NB4 (cell line): ENCODE data around the gene TMEM14A.

Source experiments
- DNase-seq: peaks from one replicate; pipeline ENCODE4 v3.0.0; 2010; ENCODE audit warnings: low read depth
- H3K4me3 ChIP-seq: one replicate; pipeline ENCODE4 v1.5.1; 2011; ENCODE audit warnings: mild to moderate bottlenecking, low read depth, low read length, moderate library complexity
- MYC ChIP-seq: IDR thresholded peaks from 2 replicates; pipeline ENCODE4 v1.6.1; 2011; ENCODE audit warnings: low read depth, low read length
- POLR2A ChIP-seq: IDR thresholded peaks from 2 replicates; pipeline ENCODE4 v1.6.1; 2011; ENCODE audit warnings: mild to moderate bottlenecking; ENCODE audit not compliant: insufficient read length; ENCODE audit errors: extremely low read depth
- TF ChIP-seq, protein P1 (sequence below): IDR thresholded peaks from 2 replicates; pipeline ENCODE4 v1.6.1; 2011; ENCODE audit warnings: low read depth, low read length
- TF ChIP-seq, protein P2 (sequence below): IDR thresholded peaks from one replicate; pipeline ENCODE4 v1.5.1; 2012; ENCODE audit warnings: low read depth, low read length

The TMEM14A gene

DNA sequence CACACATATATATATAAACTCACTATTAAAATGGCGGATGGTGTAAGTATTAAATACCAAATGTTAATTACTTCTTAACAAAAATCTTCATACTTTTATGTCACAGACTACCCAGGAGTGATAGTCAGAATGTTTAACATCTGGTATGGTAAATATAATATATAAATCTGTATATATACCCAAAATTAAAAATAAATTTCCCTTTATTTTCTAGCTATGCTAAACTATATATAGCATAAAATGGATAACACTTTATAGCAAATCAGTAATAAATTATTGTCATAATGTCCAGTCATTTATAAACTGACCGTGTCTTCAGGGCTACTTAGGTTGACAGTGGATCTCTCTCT, 55.3 kb downstream of the TMEM14A start:
- TF ChIP-seq MYC (no peak), POLR2A (no peak)
- TF ChIP-seq, protein P1, sequence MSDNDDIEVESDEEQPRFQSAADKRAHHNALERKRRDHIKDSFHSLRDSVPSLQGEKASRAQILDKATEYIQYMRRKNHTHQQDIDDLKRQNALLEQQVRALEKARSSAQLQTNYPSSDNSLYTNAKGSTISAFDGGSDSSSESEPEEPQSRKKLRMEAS: no peak
- TF ChIP-seq, protein P2, sequence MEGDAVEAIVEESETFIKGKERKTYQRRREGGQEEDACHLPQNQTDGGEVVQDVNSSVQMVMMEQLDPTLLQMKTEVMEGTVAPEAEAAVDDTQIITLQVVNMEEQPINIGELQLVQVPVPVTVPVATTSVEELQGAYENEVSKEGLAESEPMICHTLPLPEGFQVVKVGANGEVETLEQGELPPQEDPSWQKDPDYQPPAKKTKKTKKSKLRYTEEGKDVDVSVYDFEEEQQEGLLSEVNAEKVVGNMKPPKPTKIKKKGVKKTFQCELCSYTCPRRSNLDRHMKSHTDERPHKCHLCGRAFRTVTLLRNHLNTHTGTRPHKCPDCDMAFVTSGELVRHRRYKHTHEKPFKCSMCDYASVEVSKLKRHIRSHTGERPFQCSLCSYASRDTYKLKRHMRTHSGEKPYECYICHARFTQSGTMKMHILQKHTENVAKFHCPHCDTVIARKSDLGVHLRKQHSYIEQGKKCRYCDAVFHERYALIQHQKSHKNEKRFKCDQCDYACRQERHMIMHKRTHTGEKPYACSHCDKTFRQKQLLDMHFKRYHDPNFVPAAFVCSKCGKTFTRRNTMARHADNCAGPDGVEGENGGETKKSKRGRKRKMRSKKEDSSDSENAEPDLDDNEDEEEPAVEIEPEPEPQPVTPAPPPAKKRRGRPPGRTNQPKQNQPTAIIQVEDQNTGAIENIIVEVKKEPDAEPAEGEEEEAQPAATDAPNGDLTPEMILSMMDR: no peak
- no peak for DNase-seq
- no peak overlapping the region for H3K4me3 ChIP-seq

DNA sequence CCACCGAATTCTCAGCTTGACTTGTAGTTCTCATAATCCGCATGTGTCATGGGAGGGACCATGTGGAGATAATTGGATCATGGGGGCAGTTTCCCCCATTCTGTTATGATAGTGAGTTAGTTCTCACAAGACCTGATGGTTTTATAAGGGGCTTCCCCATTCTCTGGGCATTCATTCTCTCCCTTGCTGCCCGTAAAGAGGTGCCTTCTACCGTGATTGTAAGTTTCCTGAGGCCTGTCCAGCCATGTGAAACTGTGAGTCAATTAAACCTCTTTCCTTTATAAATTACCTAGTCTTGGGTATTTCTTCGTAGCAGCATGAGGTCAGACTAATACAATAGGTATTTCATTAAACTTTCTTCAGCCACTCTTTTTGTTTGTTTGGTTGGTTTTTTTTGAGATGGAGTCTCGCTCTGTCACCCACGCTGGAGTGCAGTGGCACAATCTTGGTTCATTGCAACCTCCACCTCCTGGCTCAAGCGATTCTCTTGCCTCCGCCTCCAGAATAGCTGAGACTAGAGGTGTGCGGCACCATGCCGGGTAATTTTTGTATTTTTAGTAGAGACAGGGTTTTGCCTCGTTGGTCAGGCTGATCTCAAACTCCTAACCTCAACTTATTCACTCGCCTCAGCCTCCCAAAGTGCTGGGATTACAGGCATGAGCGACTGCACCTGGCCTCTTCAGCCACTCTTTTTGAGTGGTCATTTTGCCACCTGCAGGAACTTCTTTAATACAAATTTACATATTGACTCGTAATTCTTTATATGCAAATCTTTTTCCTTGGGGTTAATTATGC, 56.0 kb downstream of the TMEM14A start:
- TF ChIP-seq POLR2A (no peak), MYC (no peak)
- TF ChIP-seq, protein P1: no peak
- TF ChIP-seq, protein P2: no peak
- DNase-seq: no peak
- H3K4me3 ChIP-seq: no peak overlapping the region

DNA sequence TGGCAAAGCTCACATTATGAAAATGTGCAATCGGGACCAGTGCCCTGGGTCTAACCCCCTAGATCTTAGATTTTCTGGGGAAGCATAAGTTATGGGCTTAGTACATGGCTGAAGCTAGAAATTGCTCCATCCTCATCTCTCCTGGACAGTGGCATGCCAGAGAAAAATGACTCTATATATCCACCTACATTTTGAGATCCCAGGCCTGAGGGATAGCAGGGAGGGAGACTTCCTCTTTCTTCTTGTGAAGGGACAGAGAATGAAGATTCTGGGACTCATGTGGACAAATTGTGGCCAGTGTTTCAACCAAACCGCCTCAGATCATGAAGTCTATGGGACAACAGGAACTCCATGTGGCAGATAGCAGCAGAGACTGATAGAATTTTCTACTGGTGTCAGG, 57.0 kb downstream of the TMEM14A start:
- no peak for DNase-seq
- no peak overlapping the region for H3K4me3 ChIP-seq
- TF ChIP-seq, protein P2: no peak
- TF ChIP-seq, protein P1: no peak

DNA sequence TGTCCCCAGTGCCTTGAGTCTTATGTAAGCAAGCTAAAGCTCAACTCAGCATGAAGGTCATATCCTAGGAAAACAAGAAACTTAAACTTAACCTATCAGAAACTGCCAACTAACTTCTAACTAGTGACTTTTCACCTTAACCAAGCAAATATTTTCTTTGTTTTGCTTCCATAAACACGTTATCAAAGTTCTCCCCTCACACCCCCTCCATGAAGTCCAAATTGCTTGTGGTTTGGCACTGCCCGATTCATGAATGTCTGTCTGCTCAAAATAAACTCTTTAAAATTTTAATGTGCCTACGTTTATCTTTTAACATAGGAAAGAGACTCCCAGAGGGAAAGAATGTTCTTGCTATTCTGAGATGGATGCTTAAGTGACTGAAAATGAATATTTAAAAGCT, 57.5 kb downstream of the TMEM14A start:
- no peak overlapping the region for H3K4me3 ChIP-seq
- no peak for DNase-seq
- no peak for TF ChIP-seq MYC
- TF ChIP-seq, protein P1: no peak
- TF ChIP-seq POLR2A: no peak
- TF ChIP-seq, protein P2: no peak

DNA sequence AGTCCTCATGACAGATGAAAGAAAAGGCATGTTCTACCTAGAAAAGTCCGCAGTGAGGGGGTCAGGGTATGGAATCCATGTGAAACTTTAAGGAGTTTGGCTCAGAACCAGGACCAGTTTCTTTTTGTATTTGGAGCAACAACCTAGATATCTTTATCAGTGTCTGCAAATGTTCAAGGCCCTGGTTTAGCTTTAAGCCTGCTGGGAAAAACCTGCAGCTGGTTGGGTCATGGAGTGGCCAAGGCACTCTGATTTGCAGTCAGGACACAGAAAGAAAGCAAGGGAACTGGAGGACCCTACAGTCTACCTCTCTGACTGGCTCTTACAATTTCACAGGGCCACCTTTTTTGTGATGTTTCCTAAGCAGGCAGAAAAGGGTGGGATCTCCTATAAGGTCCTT, 58.7 kb downstream of the TMEM14A start:
- TF ChIP-seq, protein P1: no peak
- no peak for DNase-seq
- no peak overlapping the region for H3K4me3 ChIP-seq

DNA sequence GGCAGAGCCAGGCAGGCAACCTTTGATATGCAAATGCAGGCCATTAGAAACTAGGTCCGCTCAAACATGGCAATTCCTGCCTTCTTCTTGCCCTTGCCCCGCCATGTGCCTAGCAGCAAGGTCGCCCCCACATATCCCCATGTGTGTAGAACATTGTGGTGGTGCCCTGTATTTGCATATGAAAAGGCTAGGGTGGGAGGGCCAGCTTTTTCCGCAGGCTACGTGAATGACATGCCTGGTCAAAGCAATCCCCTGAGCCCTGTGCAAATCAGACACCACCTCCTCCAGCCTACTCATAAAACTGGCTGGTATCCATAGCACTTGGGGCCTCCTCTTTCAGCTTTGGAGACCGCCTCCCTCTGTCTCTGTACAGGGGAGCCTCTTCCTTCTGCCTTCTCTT, 60.8 kb downstream of the TMEM14A start:
- TF ChIP-seq, protein P1: no peak
- no peak for TF ChIP-seq MYC
- H3K4me3 ChIP-seq: no peak overlapping the region
- DNase-seq: no peak
